NCI-H1694 treated with DMSO at 0.1 percent for 48 hours (cell line): ENCODE measurements around the gene UNC13D.
A peak's percentile ranks its signal among the peaks of the same experiment; 100 is the strongest.
"Not testable (repeated sequence)": the region's sequence is repeated elsewhere in the genome, so short reads cannot be mapped to it uniquely, and the experiment has no call there.

Source experiments
- DNase-seq: peaks from one replicate; lab custom pipeline; 2025; lab: John Stamatoyannopoulos, UW

UNC13D gene

GRCh38 chr17:75843577-75844529 is at the start of gene UNC13D:
Gene UNC13D, minus strand, starts transcription at chr17:75844404. Its CDS starts 67 bp downstream, at chr17:75844337.
- DNase-seq = no peak

- DNase-seq = no peak
These were observed 49.3 kb upstream of the UNC13D start for GRCh38 chr17:75893305-75894048.

GRCh38 chr17:75892556-75893224 is 48.5 kb upstream of the UNC13D start:
- no peak for DNase-seq

GRCh38 chr17:75891605-75892555 is 47.7 kb upstream of the UNC13D start:
- DNase-seq = no peak

- no peak for DNase-seq
These were observed 46.9 kb upstream of the UNC13D start for GRCh38 chr17:75891022-75891604.

- DNase-seq = no peak
These were observed 45.2 kb upstream of the UNC13D start for GRCh38 chr17:75889454-75889853.

GRCh38 chr17:75888484-75888883 is 44.3 kb upstream of the UNC13D start:
- DNase-seq = no peak

GRCh38 chr17:75885860-75886259 is 41.7 kb upstream of the UNC13D start:
- not testable (repeated sequence) for DNase-seq

GRCh38 chr17:75885431-75885830 is 41.2 kb upstream of the UNC13D start:
- DNase-seq = no peak

- no peak for DNase-seq
These were observed 37.7 kb upstream of the UNC13D start for GRCh38 chr17:75881678-75882454.

- DNase-seq = no peak
These were observed 36.1 kb upstream of the UNC13D start for GRCh38 chr17:75880266-75880665.

GRCh38 chr17:75878174-75878998 is 34.2 kb upstream of the UNC13D start, which contains the start of gene TRIM47:
Gene TRIM47, minus strand, starts transcription at chr17:75878581. Its CDS starts 33 bp downstream, at chr17:75878548.
- no peak for DNase-seq

- peak; percentile 21 for DNase-seq
These were observed 33.6 kb upstream of the UNC13D start for GRCh38 chr17:75877752-75878173.

- no peak for DNase-seq
These were observed 32.9 kb upstream of the UNC13D start for GRCh38 chr17:75876938-75877751.

- DNase-seq = no peak
These were observed 32.2 kb upstream of the UNC13D start for GRCh38 chr17:75876190-75876937.

GRCh38 chr17:75875940-75876189 is 31.7 kb upstream of the UNC13D start:
- DNase-seq = no peak

GRCh38 chr17:75875182-75875939 is 31.2 kb upstream of the UNC13D start:
- DNase-seq = no peak
